Testis (tissue), 2 donors: ENCODE data around the gene FSIP1.

Experiments
- CTCF ChIP-seq, 3 experiments: fragments of 450-650 bp in 2 of 3; fragments of 200-600 bp in 1 of 3; sonication (generic) in 1 of 3; IDR thresholded peaks; one replicate each; pipeline ENCODE4 v1.5.1; 2016 to 2019; ENCODE audit warnings: antibody characterized with exemption in 3 of 3, mild to moderate bottlenecking in 2 of 3, moderate library complexity in 1 of 3
- POLR2A ChIP-seq: fragments of 450-650 bp; IDR thresholded peaks from one replicate; pipeline ENCODE4 v1.6.1; 2017; ENCODE audit warnings: antibody characterized with exemption, mild to moderate bottlenecking, moderate library complexity

- no peak for TF ChIP-seq CTCF (IDR thresholded peaks at IDR 0.05)
- no peak for TF ChIP-seq POLR2A
Measured at GRCh38 chr15:39682366-39682765, 100.3 kb downstream of the FSIP1 start.
